GM21723 (cell line): ENCODE data around the gene R3HDM1.
A peak's percentile ranks its signal among the peaks of the same experiment; 100 is the strongest.
"Not testable (repeated sequence)": the region's sequence is repeated elsewhere in the genome, so short reads cannot be mapped to it uniquely, and the experiment has no call there.

Experiments
- ATAC-seq: cut with Tn5 transposase; IDR thresholded peaks from one replicate; pipeline ENCODE4 v1.9.1; 2021; ENCODE audit warnings: mild to moderate bottlenecking, moderate library complexity; ENCODE audit not compliant: unreplicated experiment

Gene R3HDM1

GRCh38 chr2:135563793-135564192 is 32.5 kb downstream of the R3HDM1 start:
- no peak for ATAC-seq

DNA sequence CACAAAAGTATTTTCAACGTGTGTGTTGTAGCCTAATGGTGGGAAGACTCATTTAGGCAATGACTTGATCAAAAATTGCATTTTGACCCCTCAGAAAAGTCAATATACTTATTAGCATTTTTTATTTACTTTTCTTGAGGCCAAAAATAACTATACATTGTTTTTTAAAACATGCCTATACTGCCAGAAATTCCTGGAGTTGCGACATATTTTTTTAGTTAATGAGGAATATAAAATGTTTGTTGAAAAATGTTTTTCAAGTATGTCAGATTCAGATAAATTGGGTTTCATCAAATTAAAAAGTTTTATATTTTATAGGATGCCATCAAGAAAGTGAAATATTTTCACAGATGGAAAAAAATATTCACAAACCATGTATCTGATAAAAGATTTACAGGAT is 39.6 kb downstream of the R3HDM1 start:
- ATAC-seq, result no peak

- ATAC-seq, result no peak
These were observed 42.3 kb downstream of the R3HDM1 start for GRCh38 chr2:135573620-135574019.

GRCh38 chr2:135581282-135581681 is 50.0 kb downstream of the R3HDM1 start:
- no peak for ATAC-seq

GRCh38 chr2:135582383-135582782 is 51.1 kb downstream of the R3HDM1 start:
- ATAC-seq, result no peak

DNA sequence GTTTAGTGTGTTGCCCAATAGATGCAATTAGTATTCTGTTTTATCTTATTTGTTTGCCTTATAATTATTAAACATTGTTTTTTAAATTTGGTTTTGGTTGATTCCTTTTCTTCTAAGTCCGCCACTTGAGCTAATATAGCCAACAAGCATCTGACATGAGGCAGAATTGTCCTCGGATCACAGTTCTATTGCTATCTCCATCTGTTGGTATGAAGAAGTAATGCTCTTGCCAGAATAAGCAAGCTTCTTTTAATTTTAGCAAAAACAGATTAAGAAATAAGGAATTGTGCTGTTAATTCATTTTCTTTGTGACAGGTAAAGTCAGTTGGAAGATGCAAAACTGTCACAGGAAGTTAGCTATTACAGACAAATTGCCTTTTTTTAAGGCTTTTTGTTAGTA is 54.3 kb downstream of the R3HDM1 start:
- ATAC-seq, result no peak

DNA sequence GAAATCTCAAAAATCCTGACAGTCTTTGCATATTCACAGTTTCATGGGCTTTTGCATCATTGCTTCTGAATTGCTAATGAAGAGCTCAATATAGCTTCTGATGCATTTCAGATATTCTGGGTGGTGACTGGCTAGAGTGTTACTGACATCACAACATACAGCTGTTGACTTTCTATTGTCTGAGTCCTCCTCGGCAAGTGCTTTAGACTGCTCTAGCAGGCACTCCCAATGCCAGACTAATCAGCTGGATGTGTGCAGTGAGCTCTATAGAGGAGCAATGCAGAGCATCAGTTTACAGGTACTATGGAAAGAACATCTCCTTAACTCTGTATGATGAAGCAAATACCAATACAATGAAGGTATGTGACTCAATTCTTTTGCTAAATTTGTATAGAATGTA is 54.9 kb downstream of the R3HDM1 start:
- ATAC-seq, result no peak

DNA sequence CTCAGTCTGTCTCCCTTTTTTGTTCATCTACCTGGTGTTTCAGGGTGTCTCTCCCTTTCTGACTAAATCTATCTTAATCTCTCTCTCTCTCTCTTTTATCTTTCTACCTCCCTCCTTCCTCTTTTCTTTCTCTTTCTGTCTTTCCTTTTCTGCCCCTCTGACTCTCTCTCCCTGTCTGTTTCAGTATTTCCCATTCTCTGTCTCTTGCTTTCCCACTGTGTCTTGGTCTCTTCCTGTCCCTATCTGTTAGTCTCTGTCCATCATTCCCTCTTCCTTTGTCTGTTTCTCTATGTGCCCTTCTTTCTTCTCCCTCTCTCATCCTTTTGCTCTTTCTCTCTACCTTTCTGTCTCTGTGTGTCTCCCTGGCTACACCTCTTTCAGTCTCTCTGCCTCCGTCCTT is 56.7 kb downstream of the R3HDM1 start:
- ATAC-seq, result no peak

- peak; percentile 58 for ATAC-seq
These were observed 59.5 kb downstream of the R3HDM1 start for GRCh38 chr2:135590619-135591260.

DNA sequence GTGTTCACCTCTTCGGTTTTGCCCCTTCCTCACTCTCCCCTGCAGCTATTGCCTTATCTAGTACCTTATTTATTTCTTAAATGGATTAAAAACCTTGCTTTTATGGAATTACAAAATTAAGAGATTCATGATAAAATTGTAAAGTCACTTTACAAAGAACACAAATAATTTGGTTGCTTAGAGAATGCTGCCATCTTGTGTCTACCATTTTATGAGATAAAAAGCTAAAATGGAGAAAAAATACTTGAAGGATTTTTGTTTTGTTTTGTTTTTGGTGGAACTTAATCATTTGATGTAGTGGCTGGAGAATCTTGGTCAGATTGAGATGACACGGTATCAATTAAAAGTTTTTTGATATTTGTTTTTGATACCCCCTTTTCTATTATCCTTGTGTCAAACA is 69.6 kb downstream of the R3HDM1 start:
- no peak for ATAC-seq

- ATAC-seq, result no peak
These were observed 72.3 kb downstream of the R3HDM1 start for GRCh38 chr2:135603543-135603942.

DNA sequence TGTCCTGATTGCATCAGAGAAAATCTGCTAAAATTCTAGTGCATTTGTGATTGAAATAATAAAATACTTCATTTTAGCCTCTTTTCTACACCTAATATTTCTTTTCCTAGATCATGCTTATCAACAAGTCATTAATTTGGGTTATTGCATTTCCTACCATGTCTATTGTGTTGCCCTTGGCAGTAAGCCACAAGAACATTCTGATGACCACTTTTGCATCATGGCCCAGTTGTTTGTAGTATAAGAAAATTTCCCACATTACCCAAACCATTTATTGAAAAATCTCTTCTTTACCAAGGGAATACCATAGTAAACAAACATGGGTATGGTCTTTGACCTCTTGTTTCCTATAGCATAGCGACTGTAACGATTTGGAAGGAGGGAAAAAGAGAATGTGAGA is 76.3 kb downstream of the R3HDM1 start:
- no peak for ATAC-seq

DNA sequence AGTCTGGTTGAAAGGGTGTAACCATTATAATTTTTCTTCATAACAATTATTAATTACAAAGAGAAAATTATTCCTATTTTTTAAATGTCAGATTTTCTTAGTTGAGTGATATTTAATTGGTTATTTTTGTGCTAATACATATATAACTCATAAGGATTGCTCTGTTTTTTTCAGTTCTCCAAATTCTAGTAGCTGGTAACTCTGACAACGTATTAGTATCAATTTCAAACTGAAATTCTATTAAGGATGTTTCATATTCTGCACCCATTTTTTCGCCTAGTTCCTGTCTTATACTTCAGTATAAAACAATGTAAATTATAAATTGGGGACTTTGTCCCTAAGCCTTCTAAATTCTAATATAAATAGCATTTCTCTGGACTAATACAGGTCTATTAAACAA is 81.0 kb downstream of the R3HDM1 start:
- ATAC-seq, result no peak

GRCh38 chr2:135615404-135615803 is 84.1 kb downstream of the R3HDM1 start:
- no peak for ATAC-seq

GRCh38 chr2:135617501-135618015 is 86.3 kb downstream of the R3HDM1 start:
- no peak for ATAC-seq

DNA sequence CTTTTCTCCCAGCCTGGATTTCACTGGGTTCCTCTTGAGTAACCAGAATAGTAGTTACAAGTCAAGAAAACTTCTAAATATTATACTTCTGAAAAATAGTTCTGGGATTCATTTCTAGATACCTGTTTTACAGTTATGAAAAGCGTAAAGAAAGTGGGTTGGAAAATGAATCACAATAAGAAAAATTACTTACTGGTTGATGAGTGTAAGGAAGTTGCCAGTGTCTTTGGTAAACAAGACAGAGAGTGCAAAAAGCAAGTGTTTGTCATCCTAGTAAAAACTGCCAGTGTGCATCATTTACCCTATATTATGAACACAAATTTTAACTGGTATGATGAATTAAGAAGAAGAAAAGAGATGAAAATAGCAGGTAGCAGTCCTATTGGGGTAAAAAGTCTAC is 88.9 kb downstream of the R3HDM1 start:
- no peak for ATAC-seq

GRCh38 chr2:135629520-135629919 is 98.2 kb downstream of the R3HDM1 start:
- ATAC-seq, result no peak

GRCh38 chr2:135630034-135630433 is 98.8 kb downstream of the R3HDM1 start:
- ATAC-seq, result not testable (repeated sequence)

- ATAC-seq, result no peak
These were observed 99.2 kb downstream of the R3HDM1 start for GRCh38 chr2:135630488-135630887.

- ATAC-seq, result no peak
These were observed 102.3 kb downstream of the R3HDM1 start for GRCh38 chr2:135633582-135633981.

- ATAC-seq, result no peak
These were observed 104.0 kb downstream of the R3HDM1 start for GRCh38 chr2:135635212-135635835.

GRCh38 chr2:135636982-135637381 is 105.7 kb downstream of the R3HDM1 start:
- peak; percentile 24 for ATAC-seq
